Hematopoietic multipotent progenitor cell (in vitro differentiated cells): ENCODE results near the gene CRYBG2. TPM values are rescaled to one million over a fixed set of nuclear protein-coding genes. Genes with fewer than 3 reads are reported as not detected.
A peak's percentile ranks its signal among the peaks of the same experiment; 100 is the strongest.
"Not testable (repeated sequence)": the region's sequence is repeated elsewhere in the genome, so short reads cannot be mapped to it uniquely, and the experiment has no call there.

Source experiments
- DNase-seq, 3 donors: peaks; one replicate each; pipeline ENCODE4 v3.0.0-alpha.2; 2011 to 2015; ENCODE audit warnings: low read depth in 2 of 3, low spot score in 2 of 3
- total RNA-seq: library from RNA; depleted of rRNA; stranded (reverse); fragments of >200 nt; gene quantifications from one replicate; pipeline ENCODE4 v1.2.3, GENCODE V29; 2012

Gene CRYBG2
- total RNA-seq, 1 donor = under 0.01 TPM

DNA sequence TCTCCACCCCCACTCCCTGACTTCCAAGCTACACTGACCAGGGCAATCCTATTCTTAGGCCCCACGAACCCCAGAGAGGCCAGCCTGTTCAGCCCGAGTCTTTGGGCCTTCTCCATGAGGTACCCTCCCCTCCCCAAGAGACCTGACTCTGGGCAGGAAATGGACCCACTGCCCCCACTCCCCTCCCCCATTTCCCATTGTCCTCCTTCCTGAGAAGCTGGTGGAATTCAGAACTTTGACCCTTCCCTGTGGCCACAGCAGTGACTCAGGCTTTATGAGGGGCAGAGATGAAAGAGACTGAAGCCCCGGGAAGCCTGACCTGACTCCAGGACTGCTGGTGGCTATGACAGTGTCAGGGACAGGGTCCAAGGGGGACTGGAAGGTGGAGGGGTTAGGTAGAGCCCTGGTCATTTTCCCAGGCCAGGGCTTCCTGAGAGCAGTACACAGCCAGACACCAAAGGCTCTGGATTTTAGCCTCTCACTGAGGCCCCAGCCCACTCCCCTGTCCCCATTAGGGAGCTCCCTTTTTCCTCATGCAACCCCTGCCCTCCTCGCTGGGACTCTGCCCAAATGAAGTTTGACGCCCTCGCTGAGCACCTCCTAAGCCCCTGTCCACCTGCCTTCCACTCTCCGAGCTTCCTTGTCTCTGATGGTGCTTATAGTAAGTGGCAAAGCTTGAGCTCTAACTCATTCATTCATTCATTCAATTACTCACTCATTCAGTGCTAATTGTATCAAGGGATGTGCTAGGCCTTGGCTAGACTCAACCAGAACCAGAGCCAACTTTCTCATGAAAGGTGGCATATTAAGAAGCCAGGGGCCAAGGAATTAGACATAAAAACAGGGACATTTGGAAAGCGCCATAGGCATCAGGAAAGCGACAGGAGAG, 3.0 kb downstream of the CRYBG2 start:
- DNase-seq = no peak

- DNase-seq = no peak
Measured at GRCh38 chr1:26350343-26350700, 3.6 kb downstream of the CRYBG2 start.

DNA sequence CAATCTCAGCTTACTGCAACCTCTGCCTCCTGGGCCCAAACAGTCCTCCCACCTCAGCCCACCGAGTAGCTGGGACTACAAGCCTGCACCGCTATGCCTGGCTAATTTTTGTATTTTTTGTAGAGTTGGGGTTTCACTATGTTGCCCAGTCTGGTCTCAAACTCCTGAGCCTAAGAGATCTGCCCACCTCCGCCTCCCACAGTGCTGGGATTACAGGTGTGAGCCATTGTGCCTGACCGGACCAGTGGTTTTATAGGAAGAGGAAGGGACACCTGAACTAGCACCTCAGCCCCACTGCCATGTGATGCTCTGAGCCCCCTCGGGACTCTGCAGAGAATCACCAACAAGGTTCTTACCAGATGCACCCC, 4.1 kb downstream of the CRYBG2 start:
- DNase-seq = no peak

GRCh38 chr1:26349188-26349876, 4.6 kb downstream of the CRYBG2 start:
- no peak for DNase-seq

DNA sequence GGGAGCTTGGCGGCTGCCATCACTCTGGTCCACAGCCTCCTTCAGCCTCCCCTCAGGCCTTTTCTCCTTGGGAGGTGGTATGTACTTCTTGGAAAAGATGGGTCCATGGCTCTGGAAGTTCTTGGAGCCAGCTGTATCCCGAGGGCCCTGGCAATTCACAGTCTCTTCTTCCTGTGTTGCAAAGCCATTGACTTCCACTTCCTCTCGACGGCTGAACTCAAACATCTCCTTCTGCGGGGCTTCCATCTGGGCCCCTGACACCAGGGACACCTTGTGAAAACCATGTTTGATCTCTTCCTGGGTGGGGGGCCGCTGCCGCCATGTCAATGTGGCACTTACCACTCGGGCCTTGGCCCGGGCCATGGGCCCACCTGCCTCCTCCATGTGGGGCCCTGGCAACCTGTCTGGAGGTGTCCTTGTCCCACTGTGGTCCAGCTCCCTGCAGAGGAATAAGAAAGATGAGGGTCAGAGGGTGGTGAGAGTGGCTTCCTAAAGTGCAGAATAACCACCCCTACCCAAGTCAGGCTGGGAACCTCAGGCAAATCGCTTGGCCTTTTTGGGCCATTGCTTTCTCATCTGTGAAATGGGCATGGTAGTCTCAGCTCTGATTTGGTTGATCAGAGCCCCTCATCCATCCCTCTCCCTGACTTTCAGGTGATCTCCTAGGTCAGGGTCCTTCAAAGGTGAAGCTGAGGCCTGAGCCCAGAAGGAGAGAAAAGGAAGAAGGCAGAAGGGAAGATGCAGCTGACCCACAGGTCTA, 7.5 kb downstream of the CRYBG2 start:
- DNase-seq = no peak

DNA sequence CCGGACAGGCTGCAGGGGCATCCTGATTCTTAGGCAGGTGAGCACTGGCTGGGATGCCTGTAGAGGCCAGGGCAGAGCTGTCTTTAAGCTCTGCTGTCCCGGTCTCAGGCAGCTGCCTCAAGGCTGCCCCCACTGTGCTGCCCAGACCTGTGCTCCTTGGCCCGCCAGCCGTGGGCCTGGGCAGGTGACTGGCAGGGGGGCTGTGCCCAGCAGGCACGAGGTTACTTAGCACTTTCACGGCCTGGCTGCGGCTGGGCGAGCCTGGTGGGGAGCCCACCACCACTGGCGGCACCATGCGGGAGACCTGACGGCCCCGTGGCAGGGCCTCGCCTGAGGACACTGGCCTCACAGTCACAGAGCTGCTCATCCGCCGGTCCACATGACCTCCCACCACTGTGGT, 8.2 kb downstream of the CRYBG2 start:
- DNase-seq = no peak

GRCh38 chr1:26344147-26344920, 9.6 kb downstream of the CRYBG2 start:
- no peak for DNase-seq

DNA sequence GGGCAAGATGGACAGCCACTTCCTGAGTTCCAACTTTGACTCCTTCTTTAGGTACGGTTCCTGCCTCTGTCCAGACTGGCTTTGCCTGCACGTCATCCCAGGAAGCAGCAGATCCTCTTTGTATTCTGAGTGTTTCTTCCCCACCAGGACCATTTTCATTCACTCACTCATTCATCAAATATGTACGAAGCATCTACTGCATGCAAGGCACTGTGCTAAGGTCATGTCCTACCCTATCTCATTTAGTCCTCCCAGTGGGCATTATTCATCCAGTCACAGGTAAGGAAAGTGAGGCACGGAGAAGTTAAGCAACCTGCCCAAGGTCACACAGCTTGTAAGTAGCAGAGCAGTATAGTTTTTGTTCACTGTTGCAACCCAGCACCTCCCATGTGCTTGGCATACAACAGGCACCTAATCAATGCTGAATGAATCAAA, 13.9 kb downstream of the CRYBG2 start:
- DNase-seq = no peak

- no peak for DNase-seq
Measured at GRCh38 chr1:26338670-26339069, 15.3 kb downstream of the CRYBG2 start.

DNA sequence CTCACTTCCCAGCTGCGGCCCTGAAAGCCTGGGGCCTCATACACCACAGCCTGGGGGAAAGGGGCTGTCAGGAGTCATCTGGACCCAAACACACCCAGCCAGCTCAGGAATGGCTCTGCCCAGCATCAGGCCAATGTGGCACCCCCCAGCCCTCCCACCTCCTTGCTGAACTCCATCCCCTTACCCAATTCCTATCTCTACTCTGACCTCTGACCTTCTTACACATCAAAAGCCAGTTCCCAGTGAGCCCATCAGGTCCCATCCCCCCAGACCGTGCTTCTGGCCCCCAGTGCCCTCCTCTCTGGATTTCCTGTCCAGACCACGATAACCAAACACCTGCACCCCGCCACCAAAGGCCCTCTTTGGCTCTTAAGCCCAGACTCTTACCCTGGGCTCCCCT, 16.3 kb downstream of the CRYBG2 start:
- DNase-seq = no peak

GRCh38 chr1:26337206-26337535, 16.8 kb downstream of the CRYBG2 start:
- no peak for DNase-seq

- DNase-seq = peak; percentile 44 to 67 (median 56)
Measured at GRCh38 chr1:26336477-26337205, 17.3 kb downstream of the CRYBG2 start.

DNA sequence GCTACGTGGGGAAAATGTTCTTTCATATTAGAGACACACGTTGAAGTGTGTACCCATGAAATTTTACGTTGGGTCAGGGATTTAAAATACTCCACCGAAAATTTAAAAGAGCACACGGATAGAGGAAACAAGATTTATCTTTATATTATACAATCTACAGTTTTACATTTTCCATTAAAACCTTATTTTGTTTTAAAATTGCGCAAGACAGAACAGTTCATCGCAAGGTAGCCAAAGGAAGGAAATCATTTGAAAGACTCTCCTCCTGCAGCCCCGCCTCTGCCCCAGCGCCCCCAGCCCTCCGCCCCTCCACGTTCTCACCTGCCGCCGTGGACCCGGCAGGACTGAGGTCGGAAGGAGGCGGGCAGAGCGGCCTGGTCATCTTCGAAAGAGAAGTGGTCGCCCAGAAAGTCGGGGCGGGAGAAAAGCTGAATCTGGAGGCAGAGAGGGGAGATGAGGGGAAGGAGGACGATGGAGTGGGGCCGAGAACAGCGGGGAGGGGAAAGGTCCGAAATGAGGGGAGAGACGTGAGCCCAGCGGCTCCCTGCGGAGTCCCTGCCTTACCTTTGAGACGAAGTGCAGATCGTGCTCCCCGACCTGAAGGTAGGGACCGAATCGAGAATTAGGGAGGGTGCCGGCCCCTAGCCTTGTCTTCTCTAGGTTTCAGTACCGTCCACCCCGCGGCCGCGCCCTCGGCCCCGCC, 18.0 kb downstream of the CRYBG2 start:
- DNase-seq = no peak

GRCh38 chr1:26333312-26333711, 20.6 kb downstream of the CRYBG2 start:
- DNase-seq = not testable (repeated sequence)

DNA sequence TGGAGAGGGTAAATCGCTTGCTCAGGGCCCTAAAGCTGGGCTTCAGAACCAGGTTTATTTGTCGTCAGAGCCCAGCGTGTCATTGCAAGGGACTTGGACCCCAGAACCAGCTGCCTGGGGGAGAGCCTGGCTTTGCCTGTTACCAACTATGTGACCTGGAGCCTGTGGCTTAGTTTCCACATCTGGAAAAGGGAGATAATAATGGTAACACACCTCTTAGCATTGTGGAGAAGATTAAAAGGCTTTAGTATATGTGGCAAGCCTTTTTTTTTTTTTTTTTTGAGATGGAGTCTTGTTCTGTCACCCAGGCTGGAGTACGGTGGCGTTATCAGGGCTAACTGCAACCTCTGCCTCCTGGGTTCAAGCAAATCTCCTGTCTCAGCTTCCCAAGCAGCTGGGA, 23.7 kb downstream of the CRYBG2 start:
- no peak for DNase-seq

GRCh38 chr1:26329380-26329779, 24.6 kb downstream of the CRYBG2 start:
- not testable (repeated sequence) for DNase-seq

GRCh38 chr1:26328597-26328996, 25.3 kb downstream of the CRYBG2 start:
- no peak for DNase-seq

DNA sequence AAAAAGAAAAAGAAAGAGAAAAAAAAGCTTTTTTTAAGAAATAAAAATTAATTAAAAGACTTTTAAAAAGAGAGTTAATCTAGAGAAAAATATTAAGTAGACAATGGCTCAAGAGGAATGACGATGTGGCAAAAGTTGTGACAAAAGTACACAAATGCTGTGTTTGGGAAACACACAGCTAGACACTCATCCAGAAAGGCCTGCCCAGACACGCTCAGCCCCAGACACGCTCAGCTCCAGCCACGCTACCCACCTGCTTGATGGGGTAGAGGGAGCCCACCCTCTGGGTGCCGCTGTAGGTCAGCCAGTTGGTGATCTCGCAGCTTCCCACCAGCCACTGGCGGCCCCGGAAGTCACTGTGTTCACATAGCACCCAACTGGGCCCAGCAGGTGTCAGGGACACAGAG, 26.0 kb downstream of the CRYBG2 start:
- DNase-seq = no peak

GRCh38 chr1:26324550-26324949, 29.4 kb downstream of the CRYBG2 start:
- no peak for DNase-seq

GRCh38 chr1:26323382-26323781, 30.5 kb downstream of the CRYBG2 start:
- no peak for DNase-seq
